Testis (tissue), 2 donors: Measurements from ENCODE around the gene AP2A2.

Experiments used
- CTCF ChIP-seq, 3 experiments: fragments of 450-650 bp in 2 of 3; fragments of 200-600 bp in 1 of 3; sonication (generic) in 1 of 3; IDR thresholded peaks; one replicate each; pipeline ENCODE4 v1.5.1; 2016 to 2019; ENCODE audit warnings: antibody characterized with exemption in 3 of 3, mild to moderate bottlenecking in 2 of 3, moderate library complexity in 1 of 3
- POLR2A ChIP-seq: fragments of 450-650 bp; IDR thresholded peaks from one replicate; pipeline ENCODE4 v1.6.1; 2017; ENCODE audit warnings: antibody characterized with exemption, mild to moderate bottlenecking, moderate library complexity

DNA sequence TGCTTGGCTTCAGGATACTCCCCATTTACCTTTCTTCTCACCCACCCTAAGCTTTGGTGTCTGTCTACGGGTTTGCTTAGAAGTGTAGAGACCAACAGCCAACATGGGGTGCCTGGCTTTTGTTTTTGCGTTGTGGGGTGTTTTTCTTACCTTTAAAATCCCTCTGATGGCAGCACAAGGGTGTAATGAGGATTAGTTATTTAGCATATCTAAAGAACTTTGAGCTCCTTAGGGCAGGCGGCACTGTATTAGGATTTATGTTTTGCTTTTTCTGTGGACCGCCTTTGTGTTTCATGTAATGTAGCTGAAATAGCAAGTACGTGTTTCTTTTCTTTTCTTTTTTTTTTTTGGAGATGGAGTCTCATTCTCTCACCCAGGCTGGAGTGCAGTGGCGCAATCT is 8.9 kb downstream of the AP2A2 start:
- TF ChIP-seq CTCF (IDR thresholded peaks at IDR 0.05) (no peak), POLR2A (no peak)
